HG03378 (cell line): Measurements from ENCODE around the gene HLA-G.

Source experiments
- ATAC-seq: cut with Tn5 transposase; IDR thresholded peaks from one replicate; pipeline ENCODE4 v1.9.1; 2021; ENCODE audit warnings: mild to moderate bottlenecking, moderate library complexity; ENCODE audit not compliant: unreplicated experiment

The HLA-G gene

DNA sequence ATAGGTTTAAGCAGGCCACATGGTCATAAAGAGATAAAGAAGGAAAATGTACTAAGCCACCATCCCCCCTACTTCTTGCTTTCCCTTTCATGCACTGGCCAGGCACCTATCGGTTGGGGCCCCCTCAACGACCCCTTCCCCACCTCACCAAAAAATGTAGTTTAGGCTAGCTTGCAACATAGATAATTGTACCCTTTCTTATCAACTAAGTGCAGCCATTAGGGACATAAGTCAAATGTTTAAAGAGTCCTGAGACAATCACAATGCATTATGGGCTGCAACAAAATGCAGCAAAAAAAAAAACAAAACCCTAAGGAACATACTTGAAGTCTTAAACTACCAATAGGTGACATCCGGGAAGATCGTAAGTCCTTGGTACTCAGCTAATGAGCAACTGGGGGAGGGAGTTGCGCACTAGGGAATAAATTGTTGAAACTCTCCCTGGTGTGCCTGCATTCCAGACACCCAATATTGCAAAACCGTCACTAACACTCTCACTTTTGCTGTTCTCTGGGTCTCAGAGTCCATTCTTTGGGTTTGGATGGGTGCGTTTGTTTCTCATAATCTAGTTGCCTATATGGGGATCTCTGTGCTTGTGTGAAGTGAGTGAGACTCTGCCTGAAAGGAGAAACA is 12.4 kb upstream of the HLA-G start:
- no peak for ATAC-seq

DNA sequence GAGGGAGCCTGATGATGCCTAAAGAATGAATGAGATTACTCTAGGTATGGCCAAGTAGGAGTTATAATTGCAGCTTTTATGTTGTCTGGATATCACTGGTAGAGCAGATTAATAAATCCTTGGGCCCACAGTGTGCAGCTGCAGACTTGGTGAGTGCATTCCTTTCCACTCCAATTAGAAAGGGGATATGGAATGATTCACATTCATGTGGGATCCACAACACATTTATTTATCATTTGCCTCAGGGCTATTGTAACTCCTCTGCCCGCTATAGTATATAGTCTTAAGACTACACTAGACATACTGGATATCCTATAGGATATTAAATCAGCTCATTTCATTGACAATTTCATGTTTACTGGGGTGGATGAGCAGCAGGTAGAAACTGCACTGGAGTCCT is 11.6 kb upstream of the HLA-G start:
- no peak for ATAC-seq

DNA sequence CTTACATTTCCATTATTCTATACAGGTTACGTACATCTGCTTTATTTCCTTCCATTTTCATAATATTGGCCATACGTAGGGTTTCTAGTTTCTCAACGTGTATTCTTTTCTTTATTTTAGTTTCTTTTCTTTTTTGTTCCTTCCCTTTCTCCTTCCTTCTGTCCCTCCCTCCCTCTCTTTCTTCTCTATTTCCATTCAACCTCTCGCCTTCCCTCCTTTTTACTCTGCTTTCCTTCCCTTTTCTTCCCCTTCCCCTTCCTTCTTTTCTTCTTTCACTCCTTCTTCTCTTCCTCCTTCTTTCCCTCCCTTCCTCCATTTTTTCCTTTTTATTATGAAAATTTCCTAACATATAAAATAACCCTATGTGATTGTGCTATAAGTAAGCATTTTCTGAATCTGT is 8.7 kb upstream of the HLA-G start:
- no peak for ATAC-seq

DNA sequence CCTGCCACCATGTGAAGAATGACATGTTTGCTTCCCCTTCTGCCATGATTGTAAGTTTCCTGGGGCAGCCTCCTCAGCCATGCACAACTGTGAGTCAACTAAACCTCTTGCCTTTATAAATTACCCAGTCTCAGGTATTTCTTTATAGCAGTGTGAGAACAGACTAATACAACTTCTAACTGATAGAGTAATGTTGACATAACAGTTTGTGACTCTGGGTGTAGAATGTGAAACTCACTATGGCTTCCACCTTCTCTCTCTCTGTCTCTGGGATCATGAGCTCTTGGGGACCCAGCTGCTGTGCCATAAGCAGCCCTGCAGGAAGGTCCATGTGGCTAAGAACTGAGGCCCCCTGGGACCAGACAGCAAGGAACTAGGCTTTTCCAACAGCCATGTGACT is 3.5 kb upstream of the HLA-G start:
- ATAC-seq, result no peak

DNA sequence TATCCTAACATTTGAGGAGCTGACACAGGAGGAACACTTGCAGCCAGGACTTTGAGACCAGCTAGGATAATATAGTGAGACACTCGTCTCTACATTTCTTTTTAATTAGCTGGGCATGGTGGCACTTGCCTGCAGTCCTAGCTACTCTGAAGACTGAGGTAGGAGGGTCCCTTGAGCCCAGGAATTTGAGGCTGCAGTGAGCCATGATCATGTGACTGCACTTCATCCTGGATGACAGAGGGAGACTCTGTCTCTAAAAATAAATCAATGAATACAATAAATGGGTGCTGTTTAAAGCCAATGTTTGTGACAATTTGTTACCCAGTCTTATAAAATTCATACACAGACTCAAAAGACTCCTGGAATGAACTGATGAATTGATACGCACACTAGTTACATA is 1.8 kb upstream of the HLA-G start:
- ATAC-seq, result no peak

DNA sequence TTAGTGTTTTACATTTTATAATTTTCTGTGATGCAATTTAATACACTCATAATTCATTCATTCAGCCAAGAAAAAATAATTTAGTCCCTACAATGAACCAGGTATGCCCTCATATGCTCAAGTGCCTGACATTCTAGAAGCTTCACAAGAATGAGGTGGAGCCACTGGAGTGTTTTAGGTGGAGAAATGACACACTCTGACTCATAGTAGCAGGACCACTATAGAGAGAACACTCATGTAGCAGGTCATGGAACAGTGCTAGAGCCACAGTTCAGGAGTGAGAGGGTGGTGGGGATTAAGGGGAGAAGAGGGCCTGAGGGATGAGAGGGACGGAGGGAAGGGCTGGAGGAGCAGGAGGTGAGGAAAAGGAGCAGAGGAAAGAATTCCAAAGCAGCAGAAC is 1.4 kb upstream of the HLA-G start:
- no peak for ATAC-seq

DNA sequence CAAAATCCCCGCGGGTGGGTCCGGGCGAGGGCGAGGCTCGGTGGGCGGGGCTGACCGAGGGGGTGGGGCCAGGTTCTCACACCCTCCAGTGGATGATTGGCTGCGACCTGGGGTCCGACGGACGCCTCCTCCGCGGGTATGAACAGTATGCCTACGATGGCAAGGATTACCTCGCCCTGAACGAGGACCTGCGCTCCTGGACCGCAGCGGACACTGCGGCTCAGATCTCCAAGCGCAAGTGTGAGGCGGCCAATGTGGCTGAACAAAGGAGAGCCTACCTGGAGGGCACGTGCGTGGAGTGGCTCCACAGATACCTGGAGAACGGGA is 809 bp downstream of the HLA-G start:
- no peak for ATAC-seq

DNA sequence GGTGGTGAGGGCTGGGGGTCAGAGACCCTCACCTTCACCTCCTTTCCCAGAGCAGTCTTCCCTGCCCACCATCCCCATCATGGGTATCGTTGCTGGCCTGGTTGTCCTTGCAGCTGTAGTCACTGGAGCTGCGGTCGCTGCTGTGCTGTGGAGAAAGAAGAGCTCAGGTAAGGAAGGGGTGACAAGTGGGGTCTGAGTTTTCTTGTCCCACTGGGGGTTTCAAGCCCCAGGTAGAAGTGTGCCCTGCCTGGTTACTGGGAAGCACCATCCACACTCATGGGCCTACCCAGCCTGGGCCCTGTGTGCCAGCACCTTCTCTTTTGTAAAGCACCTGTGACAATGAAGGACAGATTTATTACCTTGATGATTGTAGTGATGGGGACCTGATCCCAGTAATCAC is 2.1 kb downstream of the HLA-G start:
- no peak for ATAC-seq

DNA sequence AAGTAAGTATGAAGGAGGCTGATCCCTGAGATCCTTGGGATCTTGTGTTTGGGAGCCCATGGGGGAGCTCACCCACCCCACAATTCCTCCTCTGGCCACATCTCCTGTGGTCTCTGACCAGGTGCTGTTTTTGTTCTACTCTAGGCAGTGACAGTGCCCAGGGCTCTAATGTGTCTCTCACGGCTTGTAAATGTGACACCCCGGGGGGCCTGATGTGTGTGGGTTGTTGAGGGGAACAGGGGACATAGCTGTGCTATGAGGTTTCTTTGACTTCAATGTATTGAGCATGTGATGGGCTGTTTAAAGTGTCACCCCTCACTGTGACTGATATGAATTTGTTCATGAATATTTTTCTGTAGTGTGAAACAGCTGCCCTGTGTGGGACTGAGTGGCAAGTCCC is 2.8 kb downstream of the HLA-G start:
- no peak for ATAC-seq

DNA sequence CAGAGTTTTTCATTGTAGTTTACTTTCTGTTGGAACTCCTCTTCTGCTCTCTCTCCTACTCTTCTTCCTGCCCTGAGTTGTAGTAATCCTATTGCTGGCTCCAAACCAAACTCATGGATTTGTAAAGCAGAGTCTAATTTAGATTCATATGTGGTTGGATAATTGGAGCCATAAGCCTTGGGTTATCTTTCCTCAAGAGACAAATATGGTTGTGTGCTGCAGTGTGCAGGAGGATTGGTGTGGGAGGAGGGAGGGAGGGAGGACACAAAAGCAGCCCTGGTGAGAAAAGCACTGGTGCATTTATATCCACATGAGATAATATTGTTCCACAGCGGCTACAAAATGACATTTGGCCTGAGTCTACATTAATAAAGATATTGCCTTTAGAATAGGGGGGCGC is 4.2 kb downstream of the HLA-G start:
- no peak for ATAC-seq

DNA sequence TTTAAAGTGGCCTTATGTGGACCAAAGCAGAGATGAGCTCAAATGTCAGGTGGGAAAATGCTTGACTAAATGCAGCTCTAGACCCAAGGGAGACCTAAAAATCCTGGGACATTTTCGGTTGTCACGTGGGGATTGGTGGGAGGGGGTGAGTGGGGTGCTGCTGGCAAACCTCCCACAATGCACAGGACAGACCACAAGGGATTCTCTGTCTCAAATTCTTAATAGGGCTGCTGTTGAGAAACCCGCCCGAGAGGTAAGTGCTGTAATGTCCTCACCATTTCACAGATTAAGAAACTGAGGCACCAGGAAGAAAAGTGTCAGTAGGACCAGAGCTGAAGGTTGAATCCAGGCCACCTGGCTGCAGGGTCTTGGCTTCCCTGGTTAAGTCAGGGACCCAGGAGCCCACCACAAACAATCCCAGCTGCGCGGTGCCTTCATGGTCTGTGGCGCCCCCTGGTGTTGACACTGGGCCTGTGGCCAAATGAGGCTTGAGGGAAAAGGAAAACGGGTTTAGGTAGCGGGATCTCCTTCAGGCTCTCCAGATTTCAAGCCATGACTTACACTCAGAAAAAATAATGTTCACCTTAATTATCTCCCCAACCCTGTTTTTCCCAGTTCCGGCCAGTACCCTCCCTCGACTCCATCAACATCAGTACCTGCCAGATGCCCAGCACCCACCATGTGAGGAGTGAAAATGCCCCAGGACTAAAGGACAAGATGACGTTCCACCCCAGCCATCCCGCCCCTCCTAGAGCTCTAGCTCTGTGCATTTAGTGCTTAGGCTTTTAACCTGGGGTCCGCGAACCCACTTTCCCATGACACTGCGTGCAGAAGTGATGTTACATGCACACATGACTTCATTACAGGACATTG is 7.2 kb downstream of the HLA-G start:
- no peak for ATAC-seq

DNA sequence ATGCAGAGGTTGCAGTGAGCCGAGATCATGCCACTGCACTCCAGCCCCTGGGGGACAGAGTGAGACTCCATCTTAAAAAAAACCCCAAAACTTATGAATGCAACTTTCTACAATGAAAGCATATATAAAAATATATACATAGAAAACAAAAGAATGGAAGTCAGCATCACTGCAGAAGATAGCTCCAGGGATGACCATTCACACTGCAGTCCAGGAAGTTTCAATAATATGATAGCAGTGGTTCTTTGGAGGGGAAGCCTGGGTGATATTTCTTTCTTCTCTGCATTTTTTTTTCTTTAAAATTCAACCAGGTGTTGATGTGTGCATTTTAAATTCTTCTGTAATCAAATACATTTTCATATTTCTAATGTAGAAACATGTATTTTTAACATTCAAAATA is 12.3 kb downstream of the HLA-G start:
- ATAC-seq, result no peak

DNA sequence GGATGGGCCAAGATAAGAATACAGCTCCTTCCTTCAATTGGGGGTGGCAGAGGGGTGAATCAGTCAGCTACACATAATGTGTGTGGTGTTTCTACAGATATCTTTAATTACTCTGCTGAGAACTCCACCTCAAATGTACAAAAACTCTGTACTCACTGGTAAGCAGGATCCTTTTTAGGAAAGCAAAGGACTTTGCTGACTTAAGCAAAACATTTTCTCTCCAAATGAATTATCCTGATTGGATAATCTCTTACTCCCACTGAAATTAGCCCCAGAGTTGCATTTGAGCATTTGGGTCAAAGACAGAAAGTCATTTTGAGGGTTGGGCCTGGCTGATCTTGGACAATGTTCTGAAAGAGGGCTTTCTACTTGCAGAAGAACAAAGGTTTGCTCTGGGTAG is 13.4 kb downstream of the HLA-G start:
- ATAC-seq, result no peak

DNA sequence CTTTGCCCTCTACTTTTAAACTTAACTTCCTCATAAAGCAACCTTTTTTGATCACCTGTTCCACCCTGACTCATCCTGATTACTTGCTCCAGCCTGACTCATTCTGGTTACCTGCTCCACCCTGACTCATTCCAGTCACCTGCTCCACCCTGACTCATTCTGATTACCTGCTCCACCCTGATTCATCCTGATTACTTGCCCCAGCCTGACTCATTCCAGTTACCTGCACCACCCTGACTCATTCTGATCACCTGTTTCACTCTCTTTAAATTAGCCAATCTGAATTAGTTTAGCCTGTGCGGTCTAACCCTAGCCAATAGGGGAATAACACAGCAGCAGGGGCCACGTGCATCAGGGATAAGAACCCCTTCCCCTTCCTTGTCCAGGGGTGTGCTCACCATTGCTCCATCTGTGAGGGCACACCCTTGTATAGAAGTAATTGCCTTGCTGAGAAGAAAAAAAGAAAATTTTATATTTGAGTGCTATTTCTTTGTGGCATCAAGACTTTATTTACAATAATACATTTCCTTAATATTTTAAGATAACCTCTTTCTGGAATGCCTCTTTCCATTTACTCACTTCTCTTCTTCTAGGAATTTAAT is 17.9 kb downstream of the HLA-G start:
- no peak for ATAC-seq

DNA sequence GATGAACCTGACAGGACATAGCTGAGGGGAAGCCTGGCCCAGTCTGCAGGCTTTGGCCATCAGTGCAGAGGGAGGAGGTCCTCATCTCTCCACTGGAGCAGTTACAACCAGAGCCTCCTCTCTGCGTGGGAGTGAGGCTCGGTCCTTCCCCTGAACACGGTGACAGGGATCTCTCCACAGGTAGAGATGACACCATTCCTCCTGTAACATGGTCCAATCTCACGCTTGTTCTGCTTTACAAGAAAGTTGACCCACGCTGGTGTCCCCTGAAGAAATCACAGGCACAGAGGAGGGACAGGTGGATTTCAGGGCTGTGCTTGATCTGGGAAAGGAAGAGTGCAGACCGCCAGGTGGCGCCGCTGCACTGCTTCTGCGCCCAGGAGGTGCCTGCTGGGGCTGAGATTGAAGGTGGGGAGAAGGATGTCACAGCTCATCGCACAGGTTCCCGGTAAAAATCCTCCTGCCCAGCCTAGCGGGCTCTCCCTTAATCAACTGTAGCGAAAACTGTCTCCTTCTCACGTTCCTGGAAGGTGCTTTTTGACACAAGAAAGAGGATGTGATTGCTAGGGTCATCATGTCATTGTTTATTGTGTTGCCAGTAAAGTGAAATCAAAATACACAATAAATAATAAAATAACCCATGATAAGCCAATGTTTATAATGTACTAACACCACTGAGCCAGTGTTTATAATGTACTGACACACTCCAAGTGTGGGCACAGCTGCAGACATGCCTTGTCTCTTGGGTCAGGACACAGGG is 20.4 kb downstream of the HLA-G start:
- ATAC-seq, result no peak

DNA sequence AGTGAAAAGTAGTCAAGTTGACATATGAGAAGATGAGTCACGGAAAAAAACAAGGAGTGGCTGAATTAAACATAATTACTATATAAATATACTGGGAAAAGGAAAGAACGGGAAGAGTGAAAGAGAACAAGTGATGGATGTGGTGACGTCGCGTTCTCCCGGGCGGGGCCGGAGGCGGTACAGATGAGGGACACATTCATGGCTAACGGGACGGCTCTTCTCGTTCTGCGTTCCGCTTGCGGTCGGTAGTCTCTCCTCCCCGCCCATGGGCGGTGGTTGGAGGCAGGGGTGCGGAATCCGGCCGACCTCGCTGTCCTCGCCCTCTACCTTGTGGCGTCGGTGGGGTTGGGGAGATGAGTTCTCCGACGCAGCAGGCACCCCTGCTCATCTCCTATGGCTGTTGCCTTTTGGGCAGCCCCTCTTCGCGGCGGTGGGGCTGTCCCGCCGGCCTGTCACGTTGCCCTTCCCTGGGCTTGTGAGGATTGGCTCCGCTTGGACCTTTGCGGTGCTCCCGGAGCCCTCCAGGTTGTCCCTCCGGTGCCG is 22.5 kb downstream of the HLA-G start:
- no peak for ATAC-seq

DNA sequence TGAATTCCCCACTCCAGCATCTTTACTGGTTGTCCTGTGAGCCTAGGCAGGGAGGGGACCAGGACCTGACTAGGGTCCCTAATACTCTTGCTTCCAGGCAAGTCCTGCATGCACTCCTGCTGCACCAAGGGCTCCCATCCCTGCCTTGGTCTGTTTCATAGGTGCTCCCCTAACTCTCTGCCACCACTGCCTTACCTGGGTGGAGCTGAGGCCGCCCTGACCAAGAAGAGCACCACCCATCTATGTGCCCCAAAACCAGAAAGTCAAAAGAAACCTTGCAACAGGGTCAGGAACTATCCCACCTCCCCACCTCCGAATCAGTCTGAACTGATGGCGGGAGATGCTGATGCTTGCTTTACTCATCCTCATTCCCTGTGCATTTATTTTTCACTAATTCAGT is 23.6 kb downstream of the HLA-G start:
- ATAC-seq, result no peak

DNA sequence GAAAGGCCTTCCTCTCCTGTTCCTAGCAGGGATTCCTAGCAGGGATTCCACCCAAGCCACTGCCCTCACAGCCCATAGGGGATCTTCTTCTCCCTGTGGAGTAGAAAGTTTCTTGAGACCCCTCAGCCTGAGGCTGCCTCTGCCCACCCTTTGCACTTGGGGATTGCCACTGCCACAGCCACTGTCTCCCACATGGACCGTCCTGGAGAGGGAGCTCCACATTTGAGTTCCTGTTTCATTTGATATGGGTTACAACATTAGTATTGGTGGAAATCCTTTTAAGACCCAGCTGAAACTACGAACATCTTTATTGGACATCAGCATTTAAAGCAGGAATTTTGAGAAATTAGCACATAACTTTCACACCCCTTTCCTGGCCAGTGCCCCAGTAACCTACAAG is 25.6 kb downstream of the HLA-G start:
- no peak for ATAC-seq

DNA sequence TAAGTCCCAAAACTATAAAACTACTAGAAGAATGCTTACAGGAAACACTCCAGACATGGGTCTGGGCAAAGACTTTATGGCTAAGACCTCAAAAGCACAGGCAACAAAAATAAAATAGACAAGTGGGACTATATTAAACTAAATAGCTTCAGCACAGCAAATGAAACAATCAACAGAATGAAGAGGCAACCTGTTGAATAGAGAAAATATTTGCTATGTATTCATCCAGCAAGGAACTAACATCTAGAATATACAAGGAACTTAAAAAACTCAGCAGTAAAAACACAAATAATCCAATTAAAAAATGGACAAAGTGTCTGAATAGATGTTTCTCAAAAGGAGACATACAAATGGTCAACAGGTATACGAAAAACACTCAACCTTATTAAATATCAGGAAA is 30.4 kb downstream of the HLA-G start:
- ATAC-seq, result no peak

DNA sequence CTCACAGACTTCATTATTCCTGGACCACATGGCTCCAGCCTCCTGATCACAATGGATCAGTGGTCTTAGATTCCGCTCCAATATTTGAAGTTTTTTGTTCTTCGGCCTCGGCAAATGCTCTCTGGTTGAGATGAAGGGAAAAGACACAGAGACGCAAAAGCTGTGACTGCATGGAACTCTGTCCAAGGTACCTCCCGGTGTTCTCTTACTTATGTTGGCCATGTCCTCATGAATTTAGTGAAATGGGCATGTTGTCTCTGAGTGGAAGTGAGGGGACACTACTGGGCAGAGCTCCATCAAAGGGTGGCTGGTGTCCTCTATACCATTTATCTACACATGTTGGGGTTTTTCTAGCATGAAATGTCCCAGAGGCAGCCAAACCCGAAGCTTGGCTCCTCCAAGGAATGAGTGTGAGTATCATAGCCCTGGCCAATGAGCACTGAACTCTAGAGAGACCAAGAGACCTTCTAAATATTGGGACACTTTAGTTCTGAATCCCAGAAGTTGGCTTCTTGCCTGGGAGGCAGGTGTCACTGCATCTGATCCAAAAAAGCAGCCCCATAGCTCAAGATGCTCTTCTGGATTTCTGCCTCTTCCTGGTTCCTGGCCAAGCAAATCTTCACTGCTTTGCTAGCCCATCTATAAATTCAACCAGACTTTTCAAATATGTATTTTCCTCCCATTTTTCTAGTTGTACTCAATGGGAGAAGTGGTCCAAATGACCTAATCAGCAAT is 34.1 kb downstream of the HLA-G start:
- no peak for ATAC-seq
